CD14-positive monocyte (primary cell): Measurements from ENCODE around the gene FXYD4. TPM values are rescaled to one million over a fixed set of nuclear protein-coding genes. Genes with fewer than 3 reads are reported as not detected.

Experiments used
- DNase-seq, 3 donors: peaks; one replicate each; pipeline ENCODE4 v3.0.0-alpha.2; 2011 to 2022
- H2AFZ ChIP-seq: 2 replicates; pipeline ENCODE4 v1.6.0; 2012; ENCODE audit warnings: mild to moderate bottlenecking, low read depth, low read length, inconsistent platforms; ENCODE audit not compliant: insufficient read depth, poor library complexity, severe bottlenecking
- H3K27ac ChIP-seq, 2 donors: 1 replicate in 1 of 2; 2 replicates in 1 of 2; pipeline ENCODE4 v1.5.1; 2012 to 2013; ENCODE audit warnings: low read length in 2 of 2, control low read depth in 1 of 2, inconsistent platforms in 1 of 2, low read depth in 1 of 2, mild to moderate bottlenecking in 1 of 2
- H3K27me3 ChIP-seq, 2 donors: one replicate each; pipeline versions ENCODE4 v1.6.0 to v1.6.1; 2011 to 2013; ENCODE audit warnings: low read length in 2 of 2; ENCODE audit not compliant: control insufficient read depth in 2 of 2, insufficient read depth in 2 of 2
- H3K36me3 ChIP-seq, 2 donors: replicated peaks in 1 of 2; 1 replicate in 1 of 2; 2 replicates in 1 of 2; pipeline versions ENCODE4 v1.5.1 to v1.6.1; 2012 to 2013; ENCODE audit warnings: low read length in 2 of 2, control low read depth in 1 of 2, inconsistent platforms in 1 of 2, mild to moderate bottlenecking in 1 of 2; ENCODE audit not compliant: insufficient read depth in 2 of 2, control insufficient read depth in 1 of 2
- H3K4me1 ChIP-seq, 2 donors: 1 replicate in 1 of 2; 2 replicates in 1 of 2; pipeline versions ENCODE4 v1.5.1 to v1.6.1; 2012 to 2013; ENCODE audit warnings: low read length in 2 of 2, control low read depth in 1 of 2, inconsistent platforms in 1 of 2, mild to moderate bottlenecking in 1 of 2, moderate library complexity in 1 of 2; ENCODE audit not compliant: insufficient read depth in 2 of 2, control insufficient read depth in 1 of 2
- H3K4me2 ChIP-seq: replicated peaks from 2 replicates; pipeline ENCODE3; 2012; ENCODE audit warnings: low read length, moderate library complexity, mild to moderate bottlenecking; ENCODE audit not compliant: poor library complexity, severe bottlenecking; ENCODE audit errors: extremely low read depth
- H3K4me3 ChIP-seq, 3 experiments: fragments of 200-600 bp in 1 of 3; sonication (generic) in 1 of 3; replicated peaks in 1 of 3; 1 replicate in 2 of 3; 2 replicates in 1 of 3; pipeline ENCODE4 v1.5.1; 2011 to 2013; ENCODE audit warnings: low read length in 3 of 3, mild to moderate bottlenecking in 3 of 3, control low read depth in 2 of 3, low read depth in 2 of 3, inconsistent platforms in 1 of 3, moderate library complexity in 1 of 3
- H3K79me2 ChIP-seq: 2 replicates; pipeline ENCODE4 v1.6.0; 2012; ENCODE audit warnings: mild to moderate bottlenecking, control low read depth, inconsistent platforms, low read length, moderate library complexity; ENCODE audit not compliant: insufficient read depth
- H3K9ac ChIP-seq: 2 replicates; pipeline ENCODE4 v1.6.0; 2017; ENCODE audit warnings: low read length, mild to moderate bottlenecking; ENCODE audit not compliant: insufficient read depth, poor library complexity, severe bottlenecking
- H3K9me3 ChIP-seq, 2 donors: replicated peaks in 1 of 2; 1 replicate in 1 of 2; 2 replicates in 1 of 2; pipeline versions ENCODE4 v1.5.1 to v1.6.1; 2012 to 2013; ENCODE audit warnings: low read length in 2 of 2, control low read depth in 1 of 2; ENCODE audit not compliant: control insufficient read depth in 1 of 2, insufficient read depth in 1 of 2
- H4K20me1 ChIP-seq: 2 replicates; pipeline ENCODE4 v1.6.0; 2012; ENCODE audit warnings: mild to moderate bottlenecking, low read length, control low read depth, moderate library complexity; ENCODE audit not compliant: insufficient read depth
- H3K27ac Mint-ChIP-seq, 7 donors: one replicate each; pipeline ENCODE4 v1.8.0; 2020; ENCODE audit warnings: mild to moderate bottlenecking in 7 of 7, mixed read lengths in 7 of 7, moderate library complexity in 6 of 7, inconsistent platforms in 2 of 7
- H3K27me3 Mint-ChIP-seq, 3 donors: one replicate each; pipeline ENCODE4 v1.8.0; 2021 to 2022; ENCODE audit warnings: low read depth in 3 of 3, mild to moderate bottlenecking in 3 of 3, mixed read lengths in 3 of 3, moderate library complexity in 3 of 3, inconsistent platforms in 1 of 3
- H3K36me3 Mint-ChIP-seq, 2 donors: one replicate each; pipeline ENCODE4 v1.8.0; 2020; ENCODE audit warnings: mixed read lengths in 2 of 2, inconsistent platforms in 1 of 2, mild to moderate bottlenecking in 1 of 2
- H3K4me1 Mint-ChIP-seq: one replicate; pipeline ENCODE4 v1.8.0; 2020; ENCODE audit warnings: mild to moderate bottlenecking, mixed read lengths
- H3K4me3 Mint-ChIP-seq, 2 donors: one replicate each; pipeline ENCODE4 v1.8.0; 2020; ENCODE audit warnings: mild to moderate bottlenecking in 2 of 2, mixed read lengths in 2 of 2, moderate library complexity in 1 of 2
- H3K9me3 Mint-ChIP-seq, 7 donors: one replicate each; pipeline ENCODE4 v1.8.0; 2020 to 2022; ENCODE audit warnings: mixed read lengths in 7 of 7, mild to moderate bottlenecking in 6 of 7, moderate library complexity in 6 of 7, inconsistent platforms in 2 of 7
- CTCF ChIP-seq: fragments of 200-600 bp; IDR thresholded peaks from one replicate; pipeline ENCODE4 v1.8.0; 2022; ENCODE audit warnings: antibody characterized with exemption, mild to moderate bottlenecking
- WGBS: methylation state at CpG from one replicate; pipeline ENCODE4 v1.1.5; 2013; ENCODE audit warnings: missing lambda C conversion rate; ENCODE audit not compliant: insufficient coverage; 5-methylcytosine and 5-hydroxymethylcytosine counted together
- intact Hi-C, 2 donors: fragments of 100-400 bp; cut with micrococcal nuclease; formaldehyde crosslinking; loops; one replicate each; pipeline versions ENCODE4 v1.15.0 to v1.15.1; 2023
- polyA plus RNA-seq, 3 donors: library from polyadenylated mRNA; depleted of rRNA in 1 of 3; unstranded in 2 of 3; stranded (reverse) in 1 of 3; fragments of 300-500 nt in 2 of 3; fragments of >200 nt in 1 of 3; fragmentation: Illumina TruSeq in 2 of 3; gene quantifications; 1 replicate in 2 of 3; 2 replicates in 1 of 3; pipeline ENCODE4 v1.2.3, GENCODE V29; 2012 to 2021

FXYD4 gene
- polyA plus RNA-seq, 3 donors = 0.16 TPM; not detected in 2

- H3K27ac Mint-ChIP-seq = no peak overlapping the region
- H2AFZ ChIP-seq = no peak overlapping the region
- H3K36me3 ChIP-seq = no peaks in the 10 kb centered on the region
- H3K4me3 Mint-ChIP-seq = no peak overlapping the region
- peaks cover 0 to 3% (median 1%) of the 10 kb centered on the region in 3 donors for H3K27me3 Mint-ChIP-seq
- H4K20me1 ChIP-seq = peaks cover 13% of the 10 kb centered on the region
- no peak overlapping the region for H3K9ac ChIP-seq
- H3K27me3 ChIP-seq = no peaks in the 10 kb centered on the region
- peaks cover 34% of the 10 kb centered on the region for H3K79me2 ChIP-seq
- peaks cover 16 to 28% of the 10 kb centered on the region in 2 donors for H3K4me1 ChIP-seq
- TF ChIP-seq CTCF = no peak
- no peak overlapping the region for H3K27ac ChIP-seq
- no peak overlapping the region for H3K4me2 ChIP-seq
- H3K36me3 Mint-ChIP-seq = no peaks in the 10 kb centered on the region
- peaks cover 16% of the 10 kb centered on the region for H3K4me1 Mint-ChIP-seq
- peaks cover 0 to 2% (median 0%) of the 10 kb centered on the region in 7 donors for H3K9me3 Mint-ChIP-seq
- no peaks in the 10 kb centered on the region for H3K9me3 ChIP-seq
- intact Hi-C loops = no loop called here
- no peak for DNase-seq
- WGBS = 83% methylated on average over 2 of the region's 2 CpGs
- H3K4me3 ChIP-seq = no peak overlapping the region
Measured at GRCh38 chr10:43411536-43411935, 40.1 kb downstream of the FXYD4 start.

DNA sequence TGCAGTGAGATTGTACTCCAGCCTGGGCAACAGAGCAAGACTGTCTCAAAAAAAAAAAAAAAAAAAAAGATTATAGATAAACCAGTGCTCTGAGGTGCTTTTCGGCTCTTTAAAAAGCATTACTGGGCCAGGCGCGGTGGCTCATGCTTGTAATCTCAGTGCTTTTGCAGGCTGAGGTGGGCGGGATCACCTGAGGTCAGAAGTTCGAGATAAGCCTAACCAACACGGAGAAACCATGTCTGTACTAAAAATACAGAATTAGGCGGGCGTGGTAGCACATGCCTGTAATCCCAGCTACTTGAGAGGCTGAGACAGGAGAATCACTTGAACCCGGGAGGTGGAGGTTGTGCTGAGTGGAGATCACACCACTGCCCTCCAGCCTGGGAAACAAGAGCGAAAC lies 44.1 kb downstream of the FXYD4 start:
- Histone ChIP-seq H2AFZ (no peak overlapping the region), H3K27ac (no peak overlapping the region), H3K4me3 (no peak overlapping the region), H4K20me1 (no peaks in the 10 kb centered on the region), H3K4me2 (no peak overlapping the region), H3K36me3 (no peaks in the 10 kb centered on the region), H3K9ac (no peak overlapping the region), H3K4me1 (peaks cover 36 to 47% of the 10 kb centered on the region in 2 donors), H3K9me3 (no peaks in the 10 kb centered on the region), H3K27me3 (no peaks in the 10 kb centered on the region), H3K79me2 (peaks cover 8% of the 10 kb centered on the region)
- H3K36me3 Mint-ChIP-seq = no peaks in the 10 kb centered on the region
- no peaks in the 10 kb centered on the region for H3K9me3 Mint-ChIP-seq
- peaks cover 34% of the 10 kb centered on the region for H3K4me1 Mint-ChIP-seq
- no peak overlapping the region for H3K4me3 Mint-ChIP-seq
- 100% methylated on average over 6 of the region's 10 CpGs for WGBS
- no peak overlapping the region for H3K27ac Mint-ChIP-seq
- TF ChIP-seq CTCF = no peak
- intact Hi-C loops = no loop called here
- no peak for DNase-seq
- H3K27me3 Mint-ChIP-seq = peaks cover 0 to 3% (median 3%) of the 10 kb centered on the region in 3 donors
